ENCODE results near the gene RNF212B.

Gene RNF212B

DNA sequence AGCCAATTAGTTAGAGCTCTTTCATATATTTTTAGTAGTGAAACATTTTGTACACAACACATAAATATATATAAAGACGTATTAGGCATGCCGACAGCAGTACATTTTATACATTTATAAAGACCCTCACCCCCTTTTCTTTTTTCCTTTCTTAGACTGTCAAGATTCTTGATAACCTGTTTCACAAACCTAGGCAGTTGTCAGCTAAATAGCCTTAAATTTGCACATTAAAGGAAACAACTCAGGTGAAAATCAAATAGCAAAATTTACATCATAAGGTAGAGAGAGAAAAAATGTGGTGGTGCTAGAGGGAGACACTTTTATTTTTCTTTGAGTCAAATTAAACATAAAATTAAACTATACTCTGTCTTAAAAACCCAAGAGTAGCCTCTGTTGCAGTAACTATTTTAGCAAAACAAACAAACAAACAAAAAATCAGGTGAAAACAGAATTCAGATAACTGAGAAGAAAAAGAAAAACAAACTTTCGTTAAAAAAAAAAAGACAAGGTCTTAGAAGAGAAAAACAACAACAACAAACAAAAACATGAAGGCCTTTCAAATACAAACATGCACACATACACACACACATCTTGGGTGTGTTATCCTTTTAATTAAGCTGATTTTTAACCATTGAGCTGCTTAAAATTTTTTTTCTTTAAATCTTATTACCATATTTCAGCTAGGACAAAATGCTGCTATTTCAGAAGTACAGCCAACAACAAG is 31.2 kb upstream of the RNF212B start:
- H3K27me3 ChIP-seq (replicated peaks): no peaks in the 10 kb centered on the region
- DNase-seq: no peak
- TF ChIP-seq, protein P1, sequence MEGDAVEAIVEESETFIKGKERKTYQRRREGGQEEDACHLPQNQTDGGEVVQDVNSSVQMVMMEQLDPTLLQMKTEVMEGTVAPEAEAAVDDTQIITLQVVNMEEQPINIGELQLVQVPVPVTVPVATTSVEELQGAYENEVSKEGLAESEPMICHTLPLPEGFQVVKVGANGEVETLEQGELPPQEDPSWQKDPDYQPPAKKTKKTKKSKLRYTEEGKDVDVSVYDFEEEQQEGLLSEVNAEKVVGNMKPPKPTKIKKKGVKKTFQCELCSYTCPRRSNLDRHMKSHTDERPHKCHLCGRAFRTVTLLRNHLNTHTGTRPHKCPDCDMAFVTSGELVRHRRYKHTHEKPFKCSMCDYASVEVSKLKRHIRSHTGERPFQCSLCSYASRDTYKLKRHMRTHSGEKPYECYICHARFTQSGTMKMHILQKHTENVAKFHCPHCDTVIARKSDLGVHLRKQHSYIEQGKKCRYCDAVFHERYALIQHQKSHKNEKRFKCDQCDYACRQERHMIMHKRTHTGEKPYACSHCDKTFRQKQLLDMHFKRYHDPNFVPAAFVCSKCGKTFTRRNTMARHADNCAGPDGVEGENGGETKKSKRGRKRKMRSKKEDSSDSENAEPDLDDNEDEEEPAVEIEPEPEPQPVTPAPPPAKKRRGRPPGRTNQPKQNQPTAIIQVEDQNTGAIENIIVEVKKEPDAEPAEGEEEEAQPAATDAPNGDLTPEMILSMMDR (IDR thresholded peaks at IDR 0.05; ENCODE audit: low read depth, low read length, missing control alignments): no peak
- H3K36me3 ChIP-seq (replicated peaks): no peaks in the 10 kb centered on the region
- no peak overlapping the region for H3K4me3 ChIP-seq (ENCODE audit: low read depth, low read length)
- H3K27ac ChIP-seq: no peak overlapping the region
- in situ Hi-C loops (cut with HindIII; ENCODE audit: low pct_ligation_motif_present, low sequenced_read_pairs): no loop called here

- TF ChIP-seq, protein P1 (IDR thresholded peaks at IDR 0.05; ENCODE audit: low read depth, low read length, missing control alignments): no peak
- DNase-seq: no peak
- in situ Hi-C loops (cut with HindIII; ENCODE audit: low pct_ligation_motif_present, low sequenced_read_pairs): no loop called here
- Histone ChIP-seq H3K27ac (no peak overlapping the region), H3K36me3 (replicated peaks) (no peaks in the 10 kb centered on the region), H3K4me3 (ENCODE audit: low read depth, low read length) (no peak overlapping the region), H3K27me3 (replicated peaks) (no peaks in the 10 kb centered on the region)
These were observed 30.6 kb upstream of the RNF212B start for GRCh38 chr14:23207146-23207540.

DNA sequence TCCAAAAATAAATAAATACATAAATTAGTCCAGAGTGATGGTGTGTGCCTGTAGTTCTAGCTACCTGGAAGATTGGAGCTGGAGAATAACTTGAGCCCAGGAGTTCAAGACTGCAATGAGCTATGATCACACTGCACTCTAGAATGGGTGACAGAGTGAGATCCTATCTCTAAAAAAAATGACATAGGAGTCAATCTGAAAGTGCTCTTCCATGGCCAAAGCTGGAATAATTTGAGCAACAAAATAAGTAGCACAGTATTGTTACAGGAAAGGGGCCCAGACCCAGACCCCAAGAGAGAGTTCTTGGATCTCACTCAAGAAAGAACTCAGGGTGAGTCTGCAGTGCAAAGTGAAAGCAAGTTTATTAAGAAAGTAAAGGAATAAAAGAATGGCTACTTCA is 29.4 kb upstream of the RNF212B start:
- Histone ChIP-seq H3K27ac (no peak overlapping the region), H3K4me3 (ENCODE audit: low read depth, low read length) (no peak overlapping the region), H3K27me3 (replicated peaks) (no peaks in the 10 kb centered on the region), H3K36me3 (replicated peaks) (no peaks in the 10 kb centered on the region)
- in situ Hi-C loops (cut with HindIII; ENCODE audit: low pct_ligation_motif_present, low sequenced_read_pairs): no loop called here
- TF ChIP-seq, protein P1 (IDR thresholded peaks at IDR 0.05; ENCODE audit: low read depth, low read length, missing control alignments): no peak
- DNase-seq: no peak

GRCh38 chr14:23209651-23210423 is 27.9 kb upstream of the RNF212B start:
- no peak overlapping the region for H3K4me3 ChIP-seq (ENCODE audit: low read depth, low read length)
- DNase-seq: no peak
- TF ChIP-seq, protein P1 (IDR thresholded peaks at IDR 0.05; ENCODE audit: low read depth, low read length, missing control alignments): no peak
- no peak overlapping the region for H3K27ac ChIP-seq
- H3K27me3 ChIP-seq (replicated peaks): no peaks in the 10 kb centered on the region
- no peaks in the 10 kb centered on the region for H3K36me3 ChIP-seq (replicated peaks)
- in situ Hi-C loops (cut with HindIII; ENCODE audit: low pct_ligation_motif_present, low sequenced_read_pairs): no loop called here

DNA sequence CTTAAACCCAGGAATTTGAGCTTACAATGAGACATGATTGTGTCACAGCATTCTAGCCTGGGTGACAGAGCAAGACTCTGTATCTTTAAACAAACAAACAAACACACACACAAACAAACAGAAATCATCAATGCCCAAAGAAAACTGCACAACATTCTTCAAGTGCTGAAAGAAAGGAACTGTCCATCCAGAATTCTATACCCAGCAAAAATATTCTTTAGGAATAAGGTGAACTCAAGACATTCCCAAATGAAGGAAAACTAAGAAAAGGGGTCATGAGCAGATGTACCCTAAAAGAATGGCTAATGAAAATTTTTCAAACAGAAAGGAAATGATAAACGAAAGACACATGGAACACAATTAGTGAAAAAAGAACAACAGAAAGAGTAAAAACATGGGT is 22.3 kb upstream of the RNF212B start:
- H3K4me3 ChIP-seq (ENCODE audit: low read depth, low read length): no peak overlapping the region
- H3K36me3 ChIP-seq (replicated peaks): no peaks in the 10 kb centered on the region
- TF ChIP-seq, protein P1 (IDR thresholded peaks at IDR 0.05; ENCODE audit: low read depth, low read length, missing control alignments): no peak
- no peak overlapping the region for H3K27ac ChIP-seq
- DNase-seq: no peak
- in situ Hi-C loops (cut with HindIII; ENCODE audit: low pct_ligation_motif_present, low sequenced_read_pairs): no loop called here
- H3K27me3 ChIP-seq (replicated peaks): no peaks in the 10 kb centered on the region

All from brain microvascular endothelial cell (primary cell).